Measurements from ENCODE around the gene DNAAF5. TPM values are rescaled to one million over a fixed set of nuclear protein-coding genes. Genes with fewer than 3 reads are reported as not detected.

The DNAAF5 gene
- polyA plus RNA-seq, 1 of the 3 experiments (the other 2 are of a cell fraction) = 58.5 TPM

DNA sequence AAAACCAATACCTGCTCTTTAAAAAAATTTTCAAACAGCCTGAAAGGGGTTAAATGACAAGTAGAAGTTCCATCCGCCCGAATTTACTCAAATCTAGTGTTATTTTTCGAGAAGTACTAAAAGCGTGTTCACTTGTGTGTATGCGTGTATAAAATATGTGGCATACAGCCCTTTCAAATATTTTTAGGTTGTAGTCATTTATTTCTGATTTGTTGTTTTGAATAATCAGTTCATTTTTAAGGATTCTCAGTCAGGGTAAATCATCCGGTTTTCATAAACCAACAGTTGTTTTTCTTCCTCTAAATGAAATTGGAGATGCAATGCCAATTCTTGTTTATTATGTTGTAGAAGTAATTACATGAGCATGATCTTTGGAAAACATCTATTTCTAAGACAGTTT, 98.9 kb downstream of the DNAAF5 start:
- Histone ChIP-seq H3K79me2 (ENCODE audit: insufficient read depth) (peaks cover 100% of the 10 kb centered on the region), H3K4me1 (ENCODE audit: control insufficient read depth in 1 of 2, insufficient read depth in 2 of 2, low read depth in 1 of 2, low read length in 1 of 2) (peaks cover 24 to 38% of the 10 kb centered on the region in 2 experiments; a peak in 3 of 4 replicates), H3F3A (replicated peaks; ENCODE audit: insufficient read depth) (peaks cover 10% of the 10 kb centered on the region), H2AFZ (ENCODE audit: low read depth) (no peak overlapping the region), H3K4me2 (no peak overlapping the region), H3K9me3 (no peaks in the 10 kb centered on the region), H3K27ac (ENCODE audit: low read depth in 2 of 2, low read length in 1 of 2) (peak overlapping the region in 1 of 2 experiments; percentile 35; a peak in 1 of 4 replicates), H4K20me1 (ENCODE audit: insufficient read depth) (peaks cover 40% of the 10 kb centered on the region), H3K36me3 (replicated peaks in 1 of 2; ENCODE audit: control insufficient read depth in 1 of 2, insufficient read depth in 2 of 2, low read length in 1 of 2) (peaks cover 2 to 19% of the 10 kb centered on the region in 2 experiments), H3K27me3 (ENCODE audit: insufficient read depth) (no peaks in the 10 kb centered on the region), H3K9ac (no peak overlapping the region), H3K9me2 (no peaks in the 10 kb centered on the region), H3K4me3 (ENCODE audit: low read depth in 2 of 2, low read length in 1 of 2) (no peak overlapping the region)
- TF ChIP-seq ELF1 (IDR thresholded peaks at IDR 0.05) (no peak), CHD2 (IDR thresholded peaks at IDR 0.05; ENCODE audit: low read length, partially characterized antibody) (no peak), POLR2AphosphoS5 (IDR thresholded peaks at IDR 0.05; ENCODE audit: low read depth, low read length) (no peak), YY1 (IDR thresholded peaks at IDR 0.05; ENCODE audit: low read depth) (no peak), FOSL2 (IDR thresholded peaks at IDR 0.05; ENCODE audit: borderline replicate concordance, low read depth) (no peak), RAD21 (IDR thresholded peaks at IDR 0.05; ENCODE audit: low read length) (no peak), EP300 (IDR thresholded peaks at IDR 0.05; ENCODE audit: borderline replicate concordance in 1 of 2, low read depth in 1 of 2, low read length in 1 of 2) (no peak), EZH2phosphoT487 (IDR thresholded peaks at IDR 0.05; ENCODE audit: borderline replicate concordance, low read depth) (no peak), GATA2 (CRISPR knock-in tag; IDR thresholded peaks at IDR 0.05) (no peak), FOXJ3 (CRISPR knock-in tag; IDR thresholded peaks at IDR 0.05) (no peak), RXRA (IDR thresholded peaks at IDR 0.05; ENCODE audit: borderline replicate concordance, low read depth) (no peak), NRF1 (IDR thresholded peaks at IDR 0.05; ENCODE audit: low read depth, low read length) (no peak), TCF12 (IDR thresholded peaks at IDR 0.05) (no peak), MXI1 (IDR thresholded peaks at IDR 0.05; ENCODE audit: low read depth, low read length) (no peak), NFIC (IDR thresholded peaks at IDR 0.05; ENCODE audit: borderline replicate concordance) (no peak), TAF1 (IDR thresholded peaks at IDR 0.05; ENCODE audit: borderline replicate concordance, low read depth, low read length) (no peak)
- TF ChIP-seq, protein P1, sequence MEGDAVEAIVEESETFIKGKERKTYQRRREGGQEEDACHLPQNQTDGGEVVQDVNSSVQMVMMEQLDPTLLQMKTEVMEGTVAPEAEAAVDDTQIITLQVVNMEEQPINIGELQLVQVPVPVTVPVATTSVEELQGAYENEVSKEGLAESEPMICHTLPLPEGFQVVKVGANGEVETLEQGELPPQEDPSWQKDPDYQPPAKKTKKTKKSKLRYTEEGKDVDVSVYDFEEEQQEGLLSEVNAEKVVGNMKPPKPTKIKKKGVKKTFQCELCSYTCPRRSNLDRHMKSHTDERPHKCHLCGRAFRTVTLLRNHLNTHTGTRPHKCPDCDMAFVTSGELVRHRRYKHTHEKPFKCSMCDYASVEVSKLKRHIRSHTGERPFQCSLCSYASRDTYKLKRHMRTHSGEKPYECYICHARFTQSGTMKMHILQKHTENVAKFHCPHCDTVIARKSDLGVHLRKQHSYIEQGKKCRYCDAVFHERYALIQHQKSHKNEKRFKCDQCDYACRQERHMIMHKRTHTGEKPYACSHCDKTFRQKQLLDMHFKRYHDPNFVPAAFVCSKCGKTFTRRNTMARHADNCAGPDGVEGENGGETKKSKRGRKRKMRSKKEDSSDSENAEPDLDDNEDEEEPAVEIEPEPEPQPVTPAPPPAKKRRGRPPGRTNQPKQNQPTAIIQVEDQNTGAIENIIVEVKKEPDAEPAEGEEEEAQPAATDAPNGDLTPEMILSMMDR (IDR thresholded peaks at IDR 0.05) = no peak
- TF ChIP-seq, protein P2, sequence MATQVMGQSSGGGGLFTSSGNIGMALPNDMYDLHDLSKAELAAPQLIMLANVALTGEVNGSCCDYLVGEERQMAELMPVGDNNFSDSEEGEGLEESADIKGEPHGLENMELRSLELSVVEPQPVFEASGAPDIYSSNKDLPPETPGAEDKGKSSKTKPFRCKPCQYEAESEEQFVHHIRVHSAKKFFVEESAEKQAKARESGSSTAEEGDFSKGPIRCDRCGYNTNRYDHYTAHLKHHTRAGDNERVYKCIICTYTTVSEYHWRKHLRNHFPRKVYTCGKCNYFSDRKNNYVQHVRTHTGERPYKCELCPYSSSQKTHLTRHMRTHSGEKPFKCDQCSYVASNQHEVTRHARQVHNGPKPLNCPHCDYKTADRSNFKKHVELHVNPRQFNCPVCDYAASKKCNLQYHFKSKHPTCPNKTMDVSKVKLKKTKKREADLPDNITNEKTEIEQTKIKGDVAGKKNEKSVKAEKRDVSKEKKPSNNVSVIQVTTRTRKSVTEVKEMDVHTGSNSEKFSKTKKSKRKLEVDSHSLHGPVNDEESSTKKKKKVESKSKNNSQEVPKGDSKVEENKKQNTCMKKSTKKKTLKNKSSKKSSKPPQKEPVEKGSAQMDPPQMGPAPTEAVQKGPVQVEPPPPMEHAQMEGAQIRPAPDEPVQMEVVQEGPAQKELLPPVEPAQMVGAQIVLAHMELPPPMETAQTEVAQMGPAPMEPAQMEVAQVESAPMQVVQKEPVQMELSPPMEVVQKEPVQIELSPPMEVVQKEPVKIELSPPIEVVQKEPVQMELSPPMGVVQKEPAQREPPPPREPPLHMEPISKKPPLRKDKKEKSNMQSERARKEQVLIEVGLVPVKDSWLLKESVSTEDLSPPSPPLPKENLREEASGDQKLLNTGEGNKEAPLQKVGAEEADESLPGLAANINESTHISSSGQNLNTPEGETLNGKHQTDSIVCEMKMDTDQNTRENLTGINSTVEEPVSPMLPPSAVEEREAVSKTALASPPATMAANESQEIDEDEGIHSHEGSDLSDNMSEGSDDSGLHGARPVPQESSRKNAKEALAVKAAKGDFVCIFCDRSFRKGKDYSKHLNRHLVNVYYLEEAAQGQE (IDR thresholded peaks at IDR 0.05; ENCODE audit: low read depth, low read length) = no peak
- TF ChIP-seq, protein P3, sequence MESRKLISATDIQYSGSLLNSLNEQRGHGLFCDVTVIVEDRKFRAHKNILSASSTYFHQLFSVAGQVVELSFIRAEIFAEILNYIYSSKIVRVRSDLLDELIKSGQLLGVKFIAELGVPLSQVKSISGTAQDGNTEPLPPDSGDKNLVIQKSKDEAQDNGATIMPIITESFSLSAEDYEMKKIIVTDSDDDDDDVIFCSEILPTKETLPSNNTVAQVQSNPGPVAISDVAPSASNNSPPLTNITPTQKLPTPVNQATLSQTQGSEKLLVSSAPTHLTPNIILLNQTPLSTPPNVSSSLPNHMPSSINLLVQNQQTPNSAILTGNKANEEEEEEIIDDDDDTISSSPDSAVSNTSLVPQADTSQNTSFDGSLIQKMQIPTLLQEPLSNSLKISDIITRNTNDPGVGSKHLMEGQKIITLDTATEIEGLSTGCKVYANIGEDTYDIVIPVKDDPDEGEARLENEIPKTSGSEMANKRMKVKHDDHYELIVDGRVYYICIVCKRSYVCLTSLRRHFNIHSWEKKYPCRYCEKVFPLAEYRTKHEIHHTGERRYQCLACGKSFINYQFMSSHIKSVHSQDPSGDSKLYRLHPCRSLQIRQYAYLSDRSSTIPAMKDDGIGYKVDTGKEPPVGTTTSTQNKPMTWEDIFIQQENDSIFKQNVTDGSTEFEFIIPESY (IDR thresholded peaks at IDR 0.05; ENCODE audit: borderline replicate concordance, low read depth) = no peak
- WGBS (ENCODE audit: low lambda C conversion rate) = 64% methylated on average over 6 of the region's 6 CpGs
- ChIA-PET POLR2A (no interaction called here), CTCF (interaction anchor here (0.8 to 3.9 kb wide), 3 partner anchors 11 to 492 kb away, joined by 3 to 31 read pairs (median 4); no protein-coding TSS in a partner anchor)
- DNase-seq = no peak
